Measurements from ENCODE around the gene SNAPC4.
"Not testable (repeated sequence)": the region's sequence is repeated elsewhere in the genome, so short reads cannot be mapped to it uniquely, and the experiment has no call there.

Gene SNAPC4

DNA sequence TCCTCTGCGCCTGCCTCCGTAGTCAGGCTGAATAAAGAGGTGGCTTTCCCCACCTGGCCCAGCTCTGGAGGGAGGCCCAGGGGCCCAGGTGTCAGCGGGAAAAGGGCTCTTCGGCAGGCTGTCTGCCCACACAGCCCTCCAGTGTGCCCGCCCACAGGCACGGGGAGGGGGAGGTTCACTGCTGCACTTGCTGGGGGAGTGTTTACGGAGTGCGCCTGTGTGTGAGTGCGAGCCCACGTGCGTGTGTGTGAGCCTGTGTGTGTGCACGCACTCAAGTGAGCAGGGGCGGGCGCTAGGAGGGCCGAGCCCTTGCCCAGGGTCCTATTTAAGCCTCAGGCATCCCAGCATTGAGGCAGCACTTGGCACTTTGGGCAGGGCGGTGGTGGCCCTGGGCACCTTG, 47.3 kb downstream of the SNAPC4 start:
- no peak for DNase-seq

DNA sequence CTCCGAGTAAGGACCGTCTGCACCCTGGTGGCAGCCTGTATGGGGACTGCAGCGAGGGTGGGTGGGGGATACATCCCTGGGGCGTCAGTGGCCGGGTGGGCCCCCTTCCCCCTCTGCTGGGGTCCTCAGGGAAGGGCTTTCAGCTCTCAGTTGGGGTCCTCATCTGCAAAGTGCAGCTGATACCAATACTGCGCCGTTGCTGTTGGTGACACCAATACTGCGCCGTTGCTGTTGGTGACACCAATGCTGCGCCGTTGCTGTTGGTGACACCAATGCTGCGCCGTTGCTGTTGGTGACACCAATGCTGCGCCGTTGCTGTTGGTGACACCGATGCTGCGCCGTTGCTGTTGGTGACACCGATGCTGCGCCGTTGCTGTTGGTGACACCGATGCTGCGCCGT, 48.1 kb downstream of the SNAPC4 start:
- DNase-seq = not testable (repeated sequence)

DNA sequence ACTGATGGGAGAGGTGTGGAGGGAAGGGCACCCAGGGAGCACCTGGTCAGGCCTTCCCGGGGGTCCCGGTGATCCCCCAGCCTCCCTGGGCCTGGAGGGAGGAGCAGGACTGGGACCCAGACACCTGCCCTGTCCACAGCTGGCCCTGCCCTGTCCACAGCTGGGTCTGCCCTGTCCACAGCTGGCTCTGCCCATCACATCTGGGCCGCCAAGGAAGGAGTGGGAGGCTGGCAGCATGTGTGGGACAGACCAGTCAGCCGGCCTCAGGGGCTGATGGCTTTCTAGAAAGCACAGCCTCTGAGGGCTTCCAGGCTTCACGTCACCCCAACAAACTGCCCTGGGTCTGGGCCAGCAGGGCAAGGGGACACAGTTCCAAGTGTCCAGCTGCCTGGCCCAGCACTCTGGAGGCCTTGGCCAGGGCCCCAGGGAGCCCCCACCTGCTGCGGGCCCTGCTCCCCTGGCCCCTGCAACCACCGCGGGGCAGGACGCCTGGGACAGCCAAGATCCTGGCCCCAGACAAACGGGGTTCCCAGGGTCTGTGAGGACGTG, 48.6 kb downstream of the SNAPC4 start:
- DNase-seq = no peak

All from NCI-H1417 treated with DMSO at 0.1 percent for 48 hours (cell line).